ENCODE measurements around the gene PRKG1.

DNA sequence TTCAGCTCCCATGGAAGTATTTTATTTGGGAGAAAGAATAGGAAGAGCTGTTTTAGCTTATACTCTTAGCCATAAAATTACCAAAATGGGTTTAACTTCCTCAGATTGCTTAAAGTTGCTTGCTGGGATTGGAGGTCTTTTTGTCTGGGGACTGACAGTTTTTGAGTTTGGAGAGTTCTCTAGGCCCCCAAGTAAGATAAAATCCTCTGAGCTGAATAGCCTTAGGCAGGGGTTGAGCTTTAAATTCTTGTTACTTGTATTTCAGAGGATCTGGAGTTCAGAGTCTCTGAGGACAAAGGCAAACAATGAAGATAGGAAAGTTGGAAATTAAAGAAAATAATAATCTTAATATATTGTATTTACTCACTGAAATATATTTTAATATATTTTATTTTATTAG lies 945.4 kb downstream of the PRKG1 start:
- TF ChIP-seq CTCF (IDR thresholded peaks at IDR 0.05) (no peak), ZFX (IDR thresholded peaks at IDR 0.05; ENCODE audit: borderline replicate concordance) (no peak)
